Tibial artery (tissue), 4 donors: ENCODE data around the gene SLC41A3.

Experiments used
- DNase-seq, 2 donors: peaks; one replicate each; pipeline ENCODE4 v3.0.0-alpha.2; 2019
- H3K27ac ChIP-seq, 2 donors: fragments of 200-600 bp; sonication (generic) in 1 of 2; 1 replicate in 1 of 2; 2 replicates in 1 of 2; pipeline ENCODE4 v1.5.1; 2018 to 2019; ENCODE audit warnings: mild to moderate bottlenecking in 1 of 2
- H3K27me3 ChIP-seq, 2 donors: fragments of 200-600 bp; sonication (generic) in 1 of 2; one replicate each; pipeline versions ENCODE4 v1.5.1 to v1.6.0; 2016 to 2019
- H3K36me3 ChIP-seq, 3 donors: fragments of 200-600 bp; sonication (generic) in 2 of 3; one replicate each; pipeline ENCODE4 v1.5.1; 2016 to 2019; ENCODE audit warnings: mild to moderate bottlenecking in 2 of 3
- H3K4me1 ChIP-seq, 4 donors: fragments of 200-600 bp; sonication (generic) in 2 of 4; 1 replicate in 3 of 4; 2 replicates in 1 of 4; pipeline ENCODE4 v1.5.1; 2016 to 2019
- H3K4me3 ChIP-seq, 2 donors: fragments of 200-600 bp; sonication (generic) in 1 of 2; 1 replicate in 1 of 2; 2 replicates in 1 of 2; pipeline ENCODE4 v1.5.1; 2018 to 2019; ENCODE audit warnings: mild to moderate bottlenecking in 2 of 2
- H3K9me3 ChIP-seq, 3 donors: fragments of 200-600 bp; sonication (generic) in 1 of 3; one replicate each; pipeline ENCODE4 v1.5.1; 2016 to 2019
- CTCF ChIP-seq, 2 experiments: fragments of 200-600 bp in 1 of 2; fragments of 450-650 bp in 1 of 2; IDR thresholded peaks; one replicate each; pipeline ENCODE4 v1.5.1; 2017 to 2019; ENCODE audit warnings: antibody characterized with exemption in 2 of 2, mild to moderate bottlenecking in 1 of 2, moderate library complexity in 1 of 2
- intact Hi-C: fragments of 100-400 bp; cut with DNase I; formaldehyde crosslinking; loops from one replicate; pipeline ENCODE4 v1.15.0; 2023; ENCODE audit warnings: low total_unique reads

SLC41A3 gene

DNA sequence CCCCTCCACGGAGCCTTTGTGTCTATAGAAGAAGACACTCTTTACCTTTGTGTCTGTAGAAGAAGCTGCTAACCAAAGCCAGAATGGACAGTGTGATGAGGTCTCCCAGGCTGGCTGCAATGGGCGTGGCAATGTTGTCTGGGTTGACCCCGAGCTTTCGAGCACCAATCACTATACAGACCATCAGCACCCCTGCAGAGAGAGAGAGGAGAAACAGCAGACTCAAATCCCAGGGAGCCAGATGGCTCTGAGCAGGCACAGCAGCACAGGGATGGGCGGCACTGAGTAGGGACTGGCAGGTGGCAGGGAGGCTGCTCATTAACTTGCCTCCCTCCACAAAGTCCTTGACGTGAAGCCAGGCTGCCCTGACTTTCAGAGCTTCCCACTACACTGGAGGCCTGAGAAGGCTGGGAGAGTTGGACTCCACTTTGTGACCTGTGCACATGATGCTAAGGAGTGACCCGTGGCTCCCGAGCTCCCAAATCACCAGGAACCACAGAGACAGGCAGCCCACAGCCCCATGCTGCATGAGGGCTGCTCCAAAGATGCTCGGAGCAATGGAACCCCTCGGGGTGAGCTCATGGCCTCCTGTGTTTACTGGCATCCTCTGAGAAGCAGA is 61.1 kb downstream of the SLC41A3 start:
- Histone ChIP-seq H3K4me1 (no peaks in the 10 kb centered on the region), H3K9me3 (no peaks in the 10 kb centered on the region), H3K36me3 (peaks cover 21 to 85% (median 60%) of the 10 kb centered on the region in 3 donors), H3K27ac (no peak overlapping the region), H3K27me3 (no peaks in the 10 kb centered on the region), H3K4me3 (no peak overlapping the region)
- intact Hi-C loops: no loop called here
- DNase-seq: no peak
- TF ChIP-seq CTCF (IDR thresholded peaks at IDR 0.05): no peak

DNA sequence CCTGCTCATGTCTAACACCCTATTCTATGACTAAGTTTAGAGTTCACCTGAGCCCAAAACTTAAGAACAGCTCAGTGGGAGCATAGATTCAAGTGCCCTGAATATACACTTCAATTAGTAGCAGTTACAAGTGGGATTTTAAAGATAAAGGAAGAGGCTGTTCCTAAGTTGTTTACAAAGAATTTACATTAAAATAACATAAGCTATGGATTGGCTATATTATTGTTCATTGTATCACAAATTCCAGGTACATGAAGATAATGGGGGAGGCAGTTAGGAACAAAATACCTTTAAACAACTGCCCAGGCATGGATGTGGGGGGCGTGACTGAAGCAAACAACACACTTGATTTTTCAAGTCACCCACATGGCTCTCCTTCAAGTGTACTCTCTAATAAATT is 62.2 kb downstream of the SLC41A3 start:
- peaks cover 21 to 84% (median 52%) of the 10 kb centered on the region in 3 donors for H3K36me3 ChIP-seq
- TF ChIP-seq CTCF (IDR thresholded peaks at IDR 0.05): no peak

GRCh38 chr3:126021224-126021623 is 62.7 kb downstream of the SLC41A3 start:
- peaks cover 19 to 84% (median 51%) of the 10 kb centered on the region in 3 donors for H3K36me3 ChIP-seq
- no peak for TF ChIP-seq CTCF (IDR thresholded peaks at IDR 0.05)
- no peaks in the 10 kb centered on the region for H3K9me3 ChIP-seq
- H3K27me3 ChIP-seq: no peaks in the 10 kb centered on the region
- H3K4me1 ChIP-seq: no peaks in the 10 kb centered on the region
- DNase-seq: no peak
- no peak overlapping the region for H3K4me3 ChIP-seq
- intact Hi-C loops: no loop called here
- H3K27ac ChIP-seq: no peak overlapping the region

More for the DNA sequence above, 62.2 kb downstream of the SLC41A3 start:
- H3K27me3 ChIP-seq: no peaks in the 10 kb centered on the region
- no peaks in the 10 kb centered on the region for H3K4me1 ChIP-seq
- no peak for DNase-seq
- H3K9me3 ChIP-seq: no peaks in the 10 kb centered on the region
- no peak overlapping the region for H3K27ac ChIP-seq
- intact Hi-C loops: no loop called here
- H3K4me3 ChIP-seq: no peak overlapping the region

- Histone ChIP-seq H3K9me3 (no peaks in the 10 kb centered on the region), H3K27me3 (no peaks in the 10 kb centered on the region), H3K4me3 (no peak overlapping the region), H3K4me1 (no peaks in the 10 kb centered on the region), H3K27ac (no peak overlapping the region), H3K36me3 (peaks cover 14 to 84% (median 47%) of the 10 kb centered on the region in 3 donors)
- intact Hi-C loops: no loop called here
- no peak for DNase-seq
- TF ChIP-seq CTCF (IDR thresholded peaks at IDR 0.05): no peak
These were observed 64.2 kb downstream of the SLC41A3 start for GRCh38 chr3:126019683-126020082.

DNA sequence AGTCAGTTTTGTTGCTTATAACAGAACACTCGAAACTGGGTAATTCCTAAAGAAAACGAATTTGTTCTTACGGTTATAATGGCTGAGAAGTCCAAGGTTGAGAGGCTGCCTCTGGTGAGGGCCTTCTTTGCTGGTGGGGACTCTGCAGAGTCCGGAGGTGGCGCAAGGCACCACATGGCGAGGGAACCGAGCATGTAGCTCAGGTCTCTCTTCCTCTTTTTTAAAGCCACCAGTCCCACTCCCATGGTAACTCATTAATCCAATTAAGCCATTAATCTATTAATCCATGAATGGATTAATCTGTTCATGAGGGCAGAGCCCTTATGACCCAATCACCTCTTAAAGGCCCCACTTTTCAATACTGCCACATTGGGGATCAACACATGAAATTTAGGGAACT is 64.9 kb downstream of the SLC41A3 start:
- Histone ChIP-seq H3K27me3 (no peaks in the 10 kb centered on the region), H3K27ac (no peak overlapping the region), H3K4me3 (no peak overlapping the region), H3K36me3 (peaks cover 13 to 84% (median 46%) of the 10 kb centered on the region in 3 donors), H3K4me1 (no peaks in the 10 kb centered on the region), H3K9me3 (no peaks in the 10 kb centered on the region)
- TF ChIP-seq CTCF (IDR thresholded peaks at IDR 0.05): no peak
- intact Hi-C loops: no loop called here
- DNase-seq: no peak

DNA sequence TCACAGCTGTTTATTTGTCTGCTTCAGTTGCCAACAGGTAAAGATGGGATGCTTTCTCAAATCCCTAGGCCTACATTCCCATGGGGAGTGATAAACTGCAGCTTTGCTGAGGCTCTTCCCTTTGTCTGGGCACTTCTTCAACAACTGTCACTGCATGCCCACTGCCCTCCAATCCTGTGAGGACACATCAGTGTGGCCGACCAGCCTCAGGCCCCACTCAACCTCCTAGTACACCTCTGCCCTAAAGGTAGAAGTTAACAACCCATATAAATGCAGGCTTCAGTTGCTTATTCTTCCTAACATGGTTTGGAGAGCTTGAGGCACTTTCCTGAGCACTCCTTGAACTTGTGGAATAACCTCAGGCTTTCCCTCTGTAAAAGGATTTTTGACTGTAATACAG is 65.4 kb downstream of the SLC41A3 start:
- H3K27ac ChIP-seq: no peak overlapping the region
- H3K9me3 ChIP-seq: no peaks in the 10 kb centered on the region
- no peak overlapping the region for H3K4me3 ChIP-seq
- no peak for DNase-seq
- H3K36me3 ChIP-seq: peaks cover 13 to 84% (median 43%) of the 10 kb centered on the region in 3 donors
- H3K27me3 ChIP-seq: no peaks in the 10 kb centered on the region
- H3K4me1 ChIP-seq: no peaks in the 10 kb centered on the region
- intact Hi-C loops: no loop called here
- no peak for TF ChIP-seq CTCF (IDR thresholded peaks at IDR 0.05)
